ENCODE data around the gene DHRS2.
"Not testable (repeated sequence)": the region's sequence is repeated elsewhere in the genome, so short reads cannot be mapped to it uniquely, and the experiment has no call there.

The DHRS2 gene

GRCh38 chr14:23634698-23635412, 1.3 kb upstream of the DHRS2 start:
- not testable (repeated sequence) for DNase-seq

- not testable (repeated sequence) for DNase-seq
Observed at GRCh38 chr14:23637312-23637654, 1.1 kb downstream of the DHRS2 start.

- not testable (repeated sequence) for DNase-seq
Observed at GRCh38 chr14:23637655-23638413, 1.7 kb downstream of the DHRS2 start.

- DNase-seq: no peak
Observed at GRCh38 chr14:23638414-23639047, 2.4 kb downstream of the DHRS2 start.

DNA sequence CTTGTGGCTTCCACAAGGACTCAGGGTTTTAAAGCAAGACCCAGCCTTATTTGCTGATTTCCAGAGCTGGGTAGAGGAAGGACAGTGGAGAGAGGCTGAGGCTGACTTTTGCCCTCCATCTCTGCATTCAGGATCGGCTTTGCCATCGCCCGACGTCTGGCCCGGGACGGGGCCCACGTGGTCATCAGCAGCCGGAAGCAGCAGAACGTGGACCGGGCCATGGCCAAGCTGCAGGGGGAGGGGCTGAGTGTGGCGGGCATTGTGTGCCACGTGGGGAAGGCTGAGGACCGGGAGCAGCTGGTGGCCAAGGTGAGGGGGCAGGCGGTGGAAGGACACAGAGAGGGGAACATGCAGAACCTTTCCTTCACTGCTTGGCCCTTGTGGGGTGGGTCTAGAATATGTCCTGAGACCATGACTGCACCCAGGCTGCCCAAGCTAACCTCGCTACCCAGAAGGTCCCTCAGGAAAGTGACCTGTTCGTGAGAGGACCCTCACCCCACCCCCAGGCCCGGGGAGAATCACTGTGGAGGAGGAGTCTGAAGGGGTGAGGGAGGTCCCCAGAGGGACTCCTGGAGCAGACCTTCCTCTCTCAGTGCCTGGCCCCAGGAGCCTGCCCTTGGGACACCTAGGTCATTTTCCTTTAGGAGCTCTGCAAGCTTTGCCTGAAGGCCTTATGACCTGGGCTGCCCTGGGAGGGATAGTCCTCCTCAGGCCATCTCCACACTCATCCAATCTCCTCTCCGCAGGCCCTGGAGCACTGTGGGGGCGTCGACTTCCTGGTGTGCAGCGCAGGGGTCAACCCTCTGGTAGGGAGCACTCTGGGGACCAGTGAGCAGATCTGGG, 3.1 kb downstream of the DHRS2 start:
- DNase-seq: no peak

DNA sequence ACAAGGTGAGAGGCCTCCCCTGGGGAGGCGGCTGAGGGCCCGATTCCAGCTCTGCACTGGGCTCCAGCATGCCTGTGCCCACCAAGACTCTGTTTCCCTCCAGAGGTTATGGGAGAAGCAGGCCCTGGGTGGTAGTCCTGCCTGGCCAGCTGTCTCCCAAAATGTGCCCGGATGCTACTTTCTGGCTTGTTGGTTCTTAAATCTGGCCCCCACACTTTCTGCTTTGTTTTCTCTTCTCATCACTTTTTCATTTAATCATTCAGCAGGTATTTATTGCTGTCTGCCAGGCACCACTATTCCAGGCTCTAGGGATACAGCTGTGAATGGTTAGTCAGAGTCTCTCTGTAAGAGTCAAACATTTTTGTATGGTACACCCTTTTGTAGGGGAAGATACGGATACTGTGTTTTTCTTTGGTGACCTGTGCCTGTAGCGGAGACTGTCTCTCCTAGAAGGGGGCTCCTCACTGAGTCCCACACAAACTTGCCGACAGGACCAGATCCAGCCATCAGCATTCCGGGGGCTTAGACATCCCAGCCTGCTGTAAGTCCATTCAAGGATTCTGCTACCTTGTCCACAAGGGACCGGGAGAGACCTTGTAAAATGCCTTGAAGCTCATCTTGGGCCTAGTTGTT, 3.8 kb downstream of the DHRS2 start:
- no peak for DNase-seq

DNA sequence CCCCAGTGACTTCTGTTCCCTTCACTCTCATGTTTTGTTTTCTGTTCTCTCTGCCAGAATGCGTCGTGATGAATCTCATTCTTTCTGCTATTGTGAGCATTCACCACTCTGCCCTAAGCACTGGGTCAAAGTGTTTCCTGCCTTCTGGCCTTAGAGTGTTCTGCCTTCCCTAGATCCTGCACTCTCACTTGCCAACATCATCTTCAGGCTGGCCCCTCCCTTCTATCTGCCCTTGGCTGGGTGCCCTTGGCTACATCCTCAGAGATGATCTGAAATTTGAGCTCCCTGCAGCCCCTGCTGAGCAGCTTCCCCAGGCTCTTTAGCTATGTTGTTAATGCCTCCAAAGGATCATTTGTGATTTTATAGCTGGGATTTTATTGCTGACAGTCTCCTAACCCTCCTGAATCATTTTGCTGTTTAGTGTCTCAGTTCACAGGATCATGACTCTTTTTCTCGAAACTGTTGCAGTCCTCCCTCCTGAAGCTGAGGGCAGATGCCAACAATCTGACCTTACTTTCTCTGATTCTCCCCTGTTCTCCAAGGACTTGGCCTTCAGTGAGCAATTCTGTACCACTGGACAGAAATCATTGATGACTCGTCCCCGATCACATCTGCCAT, 4.5 kb downstream of the DHRS2 start:
- DNase-seq: peak; percentile 36 to 78 (median 74)

GRCh38 chr14:23641180-23641914, 5.2 kb downstream of the DHRS2 start:
- no peak for DNase-seq

- DNase-seq: no peak
Observed at GRCh38 chr14:23641915-23642588, 5.9 kb downstream of the DHRS2 start.

GRCh38 chr14:23643533-23644194, 7.5 kb downstream of the DHRS2 start:
- DNase-seq: no peak

DNA sequence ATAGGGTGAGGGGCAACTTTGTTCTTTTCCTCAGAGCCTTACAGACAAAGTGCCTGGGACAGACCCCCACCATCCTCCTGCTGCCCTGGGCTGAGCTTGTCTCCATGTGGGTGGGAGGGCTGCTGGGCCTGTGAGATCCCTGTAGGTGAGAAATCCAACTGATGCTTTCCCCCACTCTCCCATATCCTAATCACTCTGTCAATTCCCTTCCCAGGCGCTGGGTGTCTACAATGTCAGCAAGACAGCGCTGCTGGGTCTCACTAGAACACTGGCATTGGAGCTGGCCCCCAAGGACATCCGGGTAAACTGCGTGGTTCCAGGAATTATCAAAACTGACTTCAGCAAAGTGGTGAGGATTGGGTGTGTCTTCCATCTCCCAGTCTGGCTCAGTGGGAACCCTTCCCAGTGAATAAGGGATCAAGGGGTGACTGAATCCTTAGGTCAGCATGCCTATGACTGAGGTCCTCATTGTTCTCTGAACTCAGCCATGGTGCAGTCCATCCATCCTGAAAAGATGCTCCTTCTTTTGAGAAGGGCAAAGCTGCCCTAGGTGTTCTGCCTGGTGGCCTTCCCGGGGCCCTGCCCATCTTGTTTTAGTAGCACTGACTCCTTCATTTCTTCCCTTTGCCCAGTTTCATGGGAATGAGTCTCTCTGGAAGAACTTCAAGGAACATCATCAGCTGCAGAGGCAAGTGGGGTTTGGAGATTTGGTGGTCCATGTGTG, 8.2 kb downstream of the DHRS2 start:
- no peak for DNase-seq

- no peak for DNase-seq
Observed at GRCh38 chr14:23644919-23645336, 8.8 kb downstream of the DHRS2 start.

GRCh38 chr14:23645504-23645811, 9.3 kb downstream of the DHRS2 start:
- DNase-seq: no peak

- DNase-seq: no peak
Observed at GRCh38 chr14:23645812-23646647, 9.9 kb downstream of the DHRS2 start.

- no peak for DNase-seq
Observed at GRCh38 chr14:23646648-23647549, 10.7 kb downstream of the DHRS2 start.

DNA sequence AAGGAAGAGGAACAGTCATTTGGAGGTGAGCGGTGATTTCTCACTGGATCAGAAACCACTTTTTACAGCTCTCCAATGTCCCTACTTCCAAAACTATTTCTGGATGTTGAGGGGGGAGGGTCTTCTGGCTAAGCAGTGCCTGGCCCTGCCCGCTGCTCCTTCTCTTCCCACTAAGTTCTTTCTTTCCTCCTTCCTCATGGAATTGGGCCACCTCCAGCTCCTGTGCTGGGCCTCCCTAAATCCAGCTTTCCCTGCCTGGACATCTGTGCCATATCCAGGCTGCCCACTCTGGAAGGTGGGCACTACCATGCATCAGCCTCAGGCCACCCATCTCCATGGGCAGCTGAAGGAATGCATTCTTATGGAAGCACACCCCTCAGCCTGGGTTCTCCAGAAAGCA, 11.5 kb downstream of the DHRS2 start:
- DNase-seq: no peak

- DNase-seq: no peak
Observed at GRCh38 chr14:23648764-23649460, 12.7 kb downstream of the DHRS2 start.

All from NCI-H1417 (cell line).